ENCODE data around the gene SLC25A34. TPM values are rescaled to one million over a fixed set of nuclear protein-coding genes. Genes with fewer than 3 reads are reported as not detected.

Gene SLC25A34
- total and polyA plus RNA-seq, 10 of the 15 experiments (the other 5 are each of a cell fraction or from before 2014, with no cell fraction given), result 0.02 to 1.6 (median 0.39) TPM

DNA sequence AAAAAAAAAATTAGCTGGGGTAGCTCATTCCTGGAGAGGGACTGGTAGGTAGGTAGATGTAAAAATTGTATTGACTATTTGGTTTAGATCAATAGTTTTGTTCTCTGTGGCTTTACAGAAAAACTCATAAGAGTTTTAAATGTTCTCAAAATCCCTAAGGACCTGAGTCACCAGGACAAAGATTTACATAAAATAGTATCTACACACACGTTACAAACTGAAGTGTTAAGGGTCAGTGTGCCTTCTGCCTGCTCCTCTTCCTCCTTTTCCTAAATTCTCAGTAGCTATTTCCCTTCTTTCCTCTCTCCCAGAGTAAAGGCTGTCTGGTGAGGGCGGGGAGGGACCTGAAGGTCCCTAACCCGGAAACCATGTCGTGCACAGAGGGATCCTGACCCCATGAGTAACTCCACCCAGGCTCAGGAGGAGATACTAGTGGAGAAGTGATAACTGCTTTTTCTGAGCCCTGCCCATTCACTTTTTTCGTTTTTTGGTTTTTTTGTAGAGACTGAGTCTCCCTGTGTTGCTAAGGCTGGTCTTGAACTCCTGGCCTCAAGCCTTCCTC lies 43.9 kb upstream of the SLC25A34 start:
- FAIRE-seq, result no peak
- TF ChIP-seq HCFC1 (IDR thresholded peaks at IDR 0.05; ENCODE audit: low read length) (no peak), E2F8 (IDR thresholded peaks at IDR 0.05; ENCODE audit: low read depth, partially characterized antibody) (no peak), ZBED1 (IDR thresholded peaks at IDR 0.05; ENCODE audit: borderline replicate concordance) (no peak), TCF3 (IDR thresholded peaks at IDR 0.05; ENCODE audit: borderline replicate concordance, insufficient read depth, low read depth, low read length) (no peak), POLR2AphosphoS5 (IDR thresholded peaks at IDR 0.05; ENCODE audit: low read length) (no peak), ZZZ3 (IDR thresholded peaks at IDR 0.05; ENCODE audit: control insufficient read depth, insufficient read length, low read depth) (no peak), IKZF2 (IDR thresholded peaks at IDR 0.05) (no peak), TBL1XR1 (IDR thresholded peaks at IDR 0.05; ENCODE audit: low read depth, low read length) (no peak), JUNB (IDR thresholded peaks at IDR 0.05) (no peak), EGR1 (IDR thresholded peaks at IDR 0.05; ENCODE audit: borderline replicate concordance in 1 of 2, low read depth in 2 of 2, low read length in 2 of 2) (no peak), NR2F1 (conservative IDR thresholded peaks at IDR 0.05) (no peak), CBFB (IDR thresholded peaks at IDR 0.05; ENCODE audit: low read depth) (no peak), RB1 (IDR thresholded peaks at IDR 0.05; ENCODE audit: borderline replicate concordance) (no peak)
- TF ChIP-seq, protein P1, sequence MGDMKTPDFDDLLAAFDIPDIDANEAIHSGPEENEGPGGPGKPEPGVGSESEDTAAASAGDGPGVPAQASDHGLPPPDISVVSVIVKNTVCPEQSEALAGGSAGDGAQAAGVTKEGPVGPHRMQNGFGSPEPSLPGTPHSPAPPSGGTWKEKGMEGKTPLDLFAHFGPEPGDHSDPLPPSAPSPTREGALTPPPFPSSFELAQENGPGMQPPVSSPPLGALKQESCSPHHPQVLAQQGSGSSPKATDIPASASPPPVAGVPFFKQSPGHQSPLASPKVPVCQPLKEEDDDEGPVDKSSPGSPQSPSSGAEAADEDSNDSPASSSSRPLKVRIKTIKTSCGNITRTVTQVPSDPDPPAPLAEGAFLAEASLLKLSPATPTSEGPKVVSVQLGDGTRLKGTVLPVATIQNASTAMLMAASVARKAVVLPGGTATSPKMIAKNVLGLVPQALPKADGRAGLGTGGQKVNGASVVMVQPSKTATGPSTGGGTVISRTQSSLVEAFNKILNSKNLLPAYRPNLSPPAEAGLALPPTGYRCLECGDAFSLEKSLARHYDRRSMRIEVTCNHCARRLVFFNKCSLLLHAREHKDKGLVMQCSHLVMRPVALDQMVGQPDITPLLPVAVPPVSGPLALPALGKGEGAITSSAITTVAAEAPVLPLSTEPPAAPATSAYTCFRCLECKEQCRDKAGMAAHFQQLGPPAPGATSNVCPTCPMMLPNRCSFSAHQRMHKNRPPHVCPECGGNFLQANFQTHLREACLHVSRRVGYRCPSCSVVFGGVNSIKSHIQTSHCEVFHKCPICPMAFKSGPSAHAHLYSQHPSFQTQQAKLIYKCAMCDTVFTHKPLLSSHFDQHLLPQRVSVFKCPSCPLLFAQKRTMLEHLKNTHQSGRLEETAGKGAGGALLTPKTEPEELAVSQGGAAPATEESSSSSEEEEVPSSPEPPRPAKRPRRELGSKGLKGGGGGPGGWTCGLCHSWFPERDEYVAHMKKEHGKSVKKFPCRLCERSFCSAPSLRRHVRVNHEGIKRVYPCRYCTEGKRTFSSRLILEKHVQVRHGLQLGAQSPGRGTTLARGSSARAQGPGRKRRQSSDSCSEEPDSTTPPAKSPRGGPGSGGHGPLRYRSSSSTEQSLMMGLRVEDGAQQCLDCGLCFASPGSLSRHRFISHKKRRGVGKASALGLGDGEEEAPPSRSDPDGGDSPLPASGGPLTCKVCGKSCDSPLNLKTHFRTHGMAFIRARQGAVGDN (IDR thresholded peaks at IDR 0.05), result no peak
- ATAC-seq, result no peak
- ChIA-PET CTCF (no interaction called here), RAD21 (ENCODE audit: unreplicated experiment) (interaction anchor here (1.5 kb wide), 1 partner anchor 111 kb away, joined by 3 read pairs; no protein-coding TSS in a partner anchor), SMC1A (ENCODE audit: uncharacterized antibody, unreplicated experiment) (interaction anchor here (1.5 kb wide), 1 partner anchor 15 kb away, joined by 3 read pairs; no protein-coding TSS in a partner anchor), POLR2A (no interaction called here)
- BruUV-seq (replicated peaks), result no TSS peak
- Histone ChIP-seq H2AFZ (ENCODE audit: control insufficient read depth, low read depth, low read length) (no peak overlapping the region), H3K79me2 (ENCODE audit: control insufficient read depth, insufficient read depth, low read length) (peaks cover 47% of the 10 kb centered on the region), H3K4me3 (no peak overlapping the region), H3K27ac (ENCODE audit: control insufficient read depth, insufficient read depth) (no peak overlapping the region), H3K9me3 (replicated peaks; ENCODE audit: control insufficient read depth, insufficient read depth, low read length) (no peaks in the 10 kb centered on the region; the same call in 2 of the 3 replicates), H4K20me1 (ENCODE audit: control insufficient read depth, insufficient read depth) (no peaks in the 10 kb centered on the region), H3K36me3 (ENCODE audit: control insufficient read depth in 2 of 2, insufficient read depth in 2 of 2, low read length in 1 of 2) (peaks cover 0 to 3% of the 10 kb centered on the region in 2 experiments; a peak in 2 of 4 replicates), H3K9ac (ENCODE audit: control insufficient read depth, insufficient read depth, low read length) (no peak overlapping the region), H3K4me1 (ENCODE audit: control insufficient read depth, insufficient read depth, low read length) (peaks cover 5% of the 10 kb centered on the region), H3K4me2 (ENCODE audit: control insufficient read depth, insufficient read depth) (no peak overlapping the region), H3K27me3 (replicated peaks in 1 of 2; ENCODE audit: control insufficient read depth in 2 of 2, insufficient read depth in 2 of 2, low read length in 1 of 2) (no peaks in the 10 kb centered on the region)
- whole genome bisulfite sequencing (ENCODE audit: insufficient coverage, insufficient replicate concordance, low lambda C conversion rate, missing lambda C conversion rate), result 38% methylated on average over 5 of the region's 5 CpGs
- intact Hi-C loops (cut with micrococcal nuclease; ENCODE audit: unreplicated experiment), result no loop called here
- DNase-seq (ENCODE audit: low read depth, low spot score), result no peak
- in situ Hi-C loops (cut with MboI), result no loop called here

Measured in GM12878 (cell line).